NCI-H2081 treated with DMSO at 0.1 percent for 48 hours (cell line): ENCODE data around the gene ANKFY1.
"Not testable (repeated sequence)": the region's sequence is repeated elsewhere in the genome, so short reads cannot be mapped to it uniquely, and the experiment has no call there.

Experiments
- DNase-seq: peaks from one replicate; lab custom pipeline; 2025; lab: John Stamatoyannopoulos, UW

The ANKFY1 gene

DNA sequence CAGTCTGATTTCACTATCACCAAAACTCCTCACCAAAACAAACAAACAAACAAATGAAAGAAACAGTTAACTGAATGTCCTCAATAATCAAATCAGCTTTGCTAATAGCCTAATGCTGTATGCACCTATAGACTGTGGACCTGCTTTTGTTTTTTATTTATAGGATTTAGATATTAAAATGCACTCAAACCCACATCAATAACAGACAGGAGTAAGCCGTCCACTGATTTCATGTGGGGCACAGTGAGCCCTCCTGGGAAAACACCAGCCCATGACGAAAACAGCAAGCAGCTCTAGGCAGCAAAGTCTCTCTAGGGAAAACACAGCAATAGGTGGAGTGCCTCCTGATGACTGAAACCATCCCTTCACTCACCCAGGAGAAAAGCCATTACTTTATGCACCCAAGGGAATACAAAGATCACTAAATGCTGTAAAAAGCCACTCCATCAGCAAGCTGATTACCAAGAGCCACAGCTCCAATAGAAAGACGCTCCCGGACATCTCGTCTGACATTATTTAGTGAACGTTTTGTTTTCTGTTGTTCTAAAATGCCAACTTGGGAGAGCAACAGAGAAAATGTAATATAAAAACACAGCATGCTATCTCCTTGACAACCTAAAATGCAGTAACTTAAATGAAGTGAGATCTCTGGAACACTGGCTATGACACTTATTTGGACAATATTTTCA lies 47.8 kb downstream of the ANKFY1 start:
- DNase-seq = no peak

DNA sequence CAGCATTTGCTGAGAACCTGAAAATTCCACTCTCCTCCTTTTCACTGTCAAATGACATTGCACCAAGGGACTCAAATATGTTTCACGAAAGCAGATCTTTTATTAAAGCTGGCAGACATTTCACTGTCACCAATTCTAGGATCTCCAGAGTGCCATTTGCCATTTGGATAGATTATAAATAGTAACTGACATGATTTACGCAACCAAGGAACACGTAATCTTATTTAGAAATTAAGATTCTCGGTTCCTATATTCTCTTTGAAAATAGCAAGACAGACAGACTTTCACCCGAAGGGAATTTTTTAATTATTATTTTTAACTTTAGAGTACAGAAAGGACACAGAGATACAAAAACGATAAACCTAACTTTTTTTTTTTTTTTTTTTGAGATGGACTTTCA lies 49.6 kb downstream of the ANKFY1 start:
- no peak for DNase-seq

DNA sequence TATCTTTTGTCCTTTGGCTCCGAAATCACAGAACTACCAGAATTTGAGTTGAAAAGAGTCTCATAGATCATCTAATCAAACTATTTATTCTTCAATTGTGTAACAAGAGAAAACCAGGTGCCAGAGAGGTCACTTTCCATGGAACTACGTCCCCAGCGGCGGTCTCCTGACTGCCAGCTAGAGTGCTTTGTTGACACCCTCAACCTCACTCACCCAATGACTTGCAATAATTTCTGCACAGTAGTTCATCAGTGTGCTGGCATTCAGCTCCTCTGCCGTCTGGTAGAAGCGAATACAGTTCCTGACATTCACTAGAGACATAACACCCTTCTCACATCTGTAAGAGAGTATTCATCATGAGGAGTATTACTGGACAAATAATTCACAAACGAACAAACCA lies 54.2 kb downstream of the ANKFY1 start:
- DNase-seq = no peak

DNA sequence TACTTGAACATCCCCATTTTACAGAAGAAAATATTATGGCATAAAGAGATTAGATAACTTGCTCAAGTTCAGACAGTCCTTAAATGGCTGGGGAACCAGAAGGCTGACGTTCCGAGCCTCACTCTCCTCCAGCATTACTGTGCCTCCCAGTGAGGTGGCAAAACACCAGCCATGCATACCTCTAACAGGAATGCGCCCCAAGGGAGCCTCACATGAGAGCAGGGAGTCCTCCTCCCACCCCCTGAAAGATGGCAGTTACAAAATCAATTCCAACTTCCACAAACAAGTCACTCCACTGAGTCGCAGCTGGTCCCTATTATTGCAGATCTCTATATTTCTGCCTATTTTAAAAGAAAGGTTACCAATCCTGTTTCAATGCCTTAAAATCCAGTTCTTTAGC lies 55.5 kb downstream of the ANKFY1 start:
- no peak for DNase-seq

GRCh38 chr17:4206962-4207361 lies 56.8 kb downstream of the ANKFY1 start:
- no peak for DNase-seq

GRCh38 chr17:4205917-4206316 lies 57.9 kb downstream of the ANKFY1 start:
- no peak for DNase-seq

GRCh38 chr17:4204710-4205173 lies 59.0 kb downstream of the ANKFY1 start:
- DNase-seq = no peak

DNA sequence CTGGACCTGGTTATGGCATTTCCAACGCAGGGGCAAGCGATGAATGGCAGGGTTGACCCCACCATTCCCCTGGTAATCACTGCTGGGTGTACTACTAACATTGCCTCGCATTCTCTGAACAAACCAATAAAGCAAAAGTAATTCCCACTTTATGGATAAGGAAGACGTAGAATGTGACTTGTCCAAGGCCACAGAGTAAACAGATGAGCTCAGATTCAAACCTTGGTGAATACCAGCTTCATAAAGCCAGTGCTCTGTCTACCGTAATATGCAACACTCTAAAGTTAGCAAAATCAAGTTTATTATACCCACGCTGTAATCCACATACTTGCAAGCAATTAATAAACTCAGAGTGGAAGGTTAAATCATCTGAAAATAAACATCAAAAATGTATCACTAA lies 59.6 kb downstream of the ANKFY1 start:
- DNase-seq = no peak

GRCh38 chr17:4201226-4201625 lies 62.6 kb downstream of the ANKFY1 start:
- DNase-seq = no peak

DNA sequence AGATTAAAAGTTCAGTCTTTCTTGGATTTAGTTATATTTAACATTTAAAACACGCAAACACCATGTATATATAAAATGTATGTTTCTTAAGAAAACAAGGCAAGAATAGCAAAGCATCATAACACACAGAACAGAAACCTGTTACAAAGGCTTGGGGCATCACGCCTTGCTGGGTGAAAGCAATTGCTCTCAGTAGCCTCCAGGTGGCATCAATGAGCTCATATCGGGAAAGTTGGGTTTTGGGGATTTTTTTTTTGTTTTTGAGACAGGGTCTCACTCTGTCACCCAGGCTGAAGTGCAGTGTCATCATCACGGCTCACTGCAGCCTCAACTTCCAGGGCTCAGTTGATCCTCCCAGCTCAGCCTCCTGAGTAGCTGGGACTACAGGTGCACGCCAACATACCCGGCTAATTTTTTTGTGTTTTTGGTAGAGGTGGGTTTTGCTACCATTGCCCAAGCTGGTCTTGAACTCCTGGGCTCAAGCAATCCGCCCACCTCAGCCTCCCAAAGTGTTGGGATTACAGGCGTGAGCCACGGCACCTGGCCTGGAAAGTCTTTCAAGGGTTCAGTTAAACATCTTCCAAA lies 63.9 kb downstream of the ANKFY1 start:
- no peak for DNase-seq

DNA sequence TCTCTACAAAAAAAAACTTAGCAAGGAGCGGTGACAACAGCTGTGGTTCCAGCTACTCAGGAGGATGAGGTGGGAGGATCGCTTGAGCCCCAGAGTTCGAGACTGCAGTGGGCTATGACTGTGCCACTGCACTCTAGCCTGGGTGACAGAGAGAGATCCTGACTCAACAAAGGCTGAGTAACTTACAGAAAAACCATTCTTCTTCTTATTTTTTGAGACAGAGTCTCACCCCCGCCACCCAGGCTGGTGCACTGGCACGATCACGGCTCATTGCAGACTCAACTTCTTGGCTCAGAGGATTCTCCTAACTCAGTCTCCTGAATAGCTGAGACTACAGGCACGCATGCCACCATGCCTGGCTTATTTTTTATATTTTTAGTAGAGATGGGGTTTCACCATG lies 64.8 kb downstream of the ANKFY1 start:
- no peak for DNase-seq

DNA sequence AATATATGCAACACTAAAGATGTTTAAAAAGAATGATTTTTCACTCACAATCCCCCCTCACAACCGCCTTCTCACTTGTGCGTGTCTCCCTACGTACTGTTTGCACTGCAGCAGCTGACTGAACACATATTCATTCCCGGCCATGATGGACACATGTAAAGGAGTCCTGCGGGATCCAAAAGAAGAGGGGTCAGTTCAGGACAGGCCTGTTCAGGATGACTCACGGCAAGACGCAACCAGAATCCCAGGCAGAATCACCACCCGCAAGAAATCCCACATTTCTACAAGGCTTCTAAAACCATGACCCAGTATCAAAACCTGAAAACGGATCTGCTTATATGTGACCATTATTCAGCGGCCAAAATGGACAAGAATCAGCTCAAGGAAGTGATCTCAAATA lies 68.5 kb downstream of the ANKFY1 start:
- DNase-seq = no peak

DNA sequence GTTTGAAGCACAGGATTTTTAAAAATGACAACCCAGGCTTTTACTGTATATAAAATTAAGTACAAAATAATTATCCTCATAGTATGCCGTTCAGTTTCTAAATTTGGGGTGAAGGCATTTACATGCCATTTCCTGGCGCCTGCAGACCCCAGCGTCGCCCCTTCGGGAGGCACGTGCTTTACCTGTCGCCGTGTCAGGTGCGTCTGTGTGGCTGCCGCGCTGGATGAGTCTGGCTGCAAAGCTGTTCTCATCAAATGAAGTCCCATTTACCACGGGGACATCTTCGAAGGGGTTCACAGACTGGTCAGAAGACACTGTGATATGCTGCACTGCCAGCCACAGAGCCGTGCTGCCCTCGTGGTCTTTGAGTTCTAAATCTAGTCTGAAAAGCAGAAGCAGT lies 69.0 kb downstream of the ANKFY1 start:
- no peak for DNase-seq

GRCh38 chr17:4190791-4191190 lies 73.0 kb downstream of the ANKFY1 start:
- DNase-seq = not testable (repeated sequence)

DNA sequence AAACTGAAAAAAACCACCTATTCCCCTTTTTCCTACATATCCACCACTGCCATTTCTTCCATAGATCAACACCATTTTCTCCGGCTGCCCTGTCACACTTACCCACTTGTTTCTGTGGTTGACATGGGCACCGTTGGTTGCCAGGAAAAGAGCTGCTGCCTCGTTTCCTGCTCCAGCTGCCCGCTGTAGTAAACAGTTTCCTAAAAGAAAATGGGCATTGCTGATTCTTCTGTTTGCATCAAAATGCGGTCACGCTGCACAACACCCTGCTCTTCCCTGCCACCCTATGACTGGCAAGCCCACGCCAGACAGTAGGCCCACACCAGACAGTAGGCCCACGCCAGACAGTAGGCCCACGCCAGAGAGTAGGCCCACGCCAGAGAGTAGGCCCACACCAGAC lies 74.5 kb downstream of the ANKFY1 start:
- no peak for DNase-seq

- no peak for DNase-seq
Observed at GRCh38 chr17:4188076-4188475, 75.7 kb downstream of the ANKFY1 start.

DNA sequence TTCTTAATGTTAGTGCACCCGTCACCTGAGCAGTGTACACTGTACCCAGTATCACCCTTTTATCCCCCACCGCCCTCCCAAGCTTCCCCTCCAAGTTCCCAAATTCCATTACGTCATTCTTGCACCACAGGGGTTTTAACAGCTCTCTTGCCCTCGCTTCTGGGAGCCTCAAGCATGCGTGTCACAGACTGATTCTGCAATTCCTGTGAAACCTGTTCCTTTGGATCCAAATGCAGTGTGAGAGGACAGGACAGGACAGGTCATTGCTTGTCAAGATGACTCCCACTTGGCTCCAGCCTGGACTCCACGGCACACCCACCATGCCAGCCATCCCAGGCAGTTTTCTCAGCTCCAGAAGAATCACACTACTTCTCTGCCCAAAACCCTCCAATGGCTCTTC lies 76.7 kb downstream of the ANKFY1 start:
- DNase-seq = no peak

DNA sequence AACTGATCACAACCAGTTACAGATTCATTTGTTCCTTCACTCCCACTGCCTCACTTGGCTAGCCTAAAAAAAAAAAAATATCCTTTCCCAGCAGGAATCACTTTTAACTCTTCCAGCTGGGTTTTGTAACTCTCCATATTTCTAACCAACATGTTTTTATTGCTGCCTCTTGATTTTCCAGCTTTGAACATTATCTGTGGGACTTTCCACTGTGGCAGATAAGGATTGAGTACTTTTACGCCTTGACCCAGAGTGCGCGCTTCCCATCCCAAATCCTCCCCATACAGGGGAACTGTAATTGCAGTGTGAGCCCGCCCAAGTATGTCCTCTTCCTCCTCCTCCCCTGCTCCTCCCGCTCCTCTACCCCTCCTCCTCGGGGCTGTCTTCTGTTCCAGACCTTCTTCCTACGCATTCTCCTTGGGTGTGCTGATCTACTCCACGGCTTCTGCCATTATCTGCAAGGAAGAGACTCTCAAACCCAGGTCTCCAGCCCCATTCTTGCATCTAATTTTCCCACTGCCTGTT lies 77.4 kb downstream of the ANKFY1 start:
- DNase-seq = no peak

- no peak for DNase-seq
Observed at GRCh38 chr17:4185656-4186055, 78.1 kb downstream of the ANKFY1 start.

DNA sequence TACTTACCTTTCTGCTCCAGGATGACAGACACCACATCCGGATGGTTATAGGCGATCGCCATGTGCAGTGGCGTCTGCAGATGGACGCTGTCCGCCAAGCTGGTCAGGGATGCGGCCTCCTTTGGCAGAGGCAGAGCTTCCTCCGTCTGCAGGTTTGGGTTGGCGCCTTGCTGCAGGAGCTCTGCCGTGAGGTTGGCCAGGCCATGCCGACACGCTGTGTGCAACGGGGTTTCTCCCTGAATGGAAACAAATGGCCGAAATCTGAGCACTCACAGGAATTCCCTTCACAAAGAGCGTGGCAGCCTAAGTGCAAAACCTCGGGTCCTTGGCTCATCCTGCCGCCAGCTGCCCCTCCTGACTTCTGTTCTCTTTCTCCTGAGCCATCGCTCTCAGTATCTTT lies 79.0 kb downstream of the ANKFY1 start:
- no peak for DNase-seq

- no peak for DNase-seq
Observed at GRCh38 chr17:4182043-4182442, 81.7 kb downstream of the ANKFY1 start.

DNA sequence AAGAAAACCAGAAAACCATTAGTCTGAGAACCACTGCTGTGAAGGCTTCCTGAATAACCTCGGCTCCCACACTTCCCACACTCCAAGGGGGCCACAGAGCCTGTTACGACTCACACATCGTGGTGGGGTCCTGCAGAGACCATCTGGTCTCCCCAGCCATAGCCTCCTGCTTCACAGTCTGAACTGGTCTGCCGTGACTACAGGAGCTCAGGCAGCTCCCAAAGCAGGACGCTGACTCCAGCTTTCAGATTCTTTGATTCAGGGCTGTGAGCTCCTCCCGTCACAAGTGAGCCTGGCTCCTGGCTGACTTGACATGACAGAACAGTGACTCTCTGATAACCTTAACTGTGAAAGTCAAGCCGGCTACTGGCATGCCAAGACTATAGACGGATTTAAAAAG lies 83.0 kb downstream of the ANKFY1 start:
- DNase-seq = no peak

DNA sequence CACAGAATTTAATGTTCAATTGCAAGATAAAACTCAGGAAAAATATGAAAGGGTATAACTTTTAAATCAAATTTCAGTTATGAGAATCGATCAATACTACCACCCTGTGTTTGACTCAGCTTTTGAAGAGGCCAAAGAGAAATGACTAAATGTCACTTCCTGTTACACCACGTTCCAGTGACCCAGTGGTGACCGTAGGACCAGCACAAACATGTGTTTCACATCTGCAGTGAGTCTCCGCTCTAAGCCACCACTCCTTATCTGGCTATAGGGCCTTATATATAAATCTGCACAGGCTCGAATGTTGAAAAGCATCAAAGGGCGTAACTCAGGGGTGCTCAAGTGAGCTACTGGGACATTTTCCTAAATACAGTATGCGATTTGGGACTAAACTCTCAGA lies 84.7 kb downstream of the ANKFY1 start:
- DNase-seq = no peak

DNA sequence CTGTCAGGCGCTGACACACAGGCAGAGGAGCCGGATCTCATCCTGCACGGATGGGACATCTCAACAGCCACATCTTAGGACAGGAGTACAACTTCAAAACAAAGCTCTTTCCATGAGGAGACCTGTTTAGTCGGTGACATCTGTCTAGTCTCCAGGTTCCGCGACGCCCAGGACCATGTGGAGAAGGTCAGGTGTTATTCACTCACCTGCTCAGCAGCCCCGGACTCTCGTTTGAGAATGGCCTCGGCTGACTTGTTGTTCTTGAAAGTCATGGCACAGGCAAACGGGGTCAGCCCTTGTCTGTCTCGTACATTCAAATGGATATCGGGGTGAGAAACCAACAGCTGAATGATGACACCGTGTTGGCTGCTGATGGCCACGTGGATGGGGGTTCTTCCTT lies 85.1 kb downstream of the ANKFY1 start:
- DNase-seq = no peak
